Chondrocyte (in vitro differentiated cells): ENCODE measurements around the gene NDST4. TPM values are rescaled to one million over a fixed set of nuclear protein-coding genes. Genes with fewer than 3 reads are reported as not detected.

Source experiments
- DNase-seq: peaks from one replicate; pipeline ENCODE4 v3.0.0; 2021; ENCODE audit warnings: mixed read lengths, low spot score
- H3K27ac Mint-ChIP-seq: one replicate; pipeline ENCODE4 v1.8.0; 2021; ENCODE audit warnings: mild to moderate bottlenecking, moderate library complexity, mixed read lengths; ENCODE audit not compliant: unreplicated experiment
- H3K27me3 Mint-ChIP-seq: 2 replicates; pipeline ENCODE4 v1.8.0; 2021; ENCODE audit warnings: low read depth, mixed read lengths
- H3K36me3 Mint-ChIP-seq: 2 replicates; pipeline ENCODE4 v1.8.0; 2021; ENCODE audit warnings: low read depth, mixed read lengths
- H3K4me1 Mint-ChIP-seq: 2 replicates; pipeline ENCODE4 v1.8.0; 2021; ENCODE audit warnings: low read depth, mild to moderate bottlenecking, mixed read lengths
- H3K4me3 Mint-ChIP-seq: one replicate; pipeline ENCODE4 v1.8.0; 2021; ENCODE audit warnings: mild to moderate bottlenecking, moderate library complexity, mixed read lengths; ENCODE audit not compliant: unreplicated experiment
- H3K9me3 Mint-ChIP-seq: 2 replicates; pipeline ENCODE4 v1.8.0; 2021; ENCODE audit warnings: low read depth, mixed read lengths
- total RNA-seq: library from RNA; stranded (reverse); gene quantifications from 3 replicates; pipeline ENCODE4 v1.2.1, GENCODE V29; 2021
- TF ChIP-seq, protein P1 (sequence below): fragments of 200-600 bp; sonication (generic); IDR thresholded peaks from 2 replicates; pipeline ENCODE4 v1.5.0; 2021; ENCODE audit warnings: antibody characterized with exemption, mild to moderate bottlenecking, moderate library complexity

NDST4 gene
- total RNA-seq, 1 donor from 2014 or later, result not detected

DNA sequence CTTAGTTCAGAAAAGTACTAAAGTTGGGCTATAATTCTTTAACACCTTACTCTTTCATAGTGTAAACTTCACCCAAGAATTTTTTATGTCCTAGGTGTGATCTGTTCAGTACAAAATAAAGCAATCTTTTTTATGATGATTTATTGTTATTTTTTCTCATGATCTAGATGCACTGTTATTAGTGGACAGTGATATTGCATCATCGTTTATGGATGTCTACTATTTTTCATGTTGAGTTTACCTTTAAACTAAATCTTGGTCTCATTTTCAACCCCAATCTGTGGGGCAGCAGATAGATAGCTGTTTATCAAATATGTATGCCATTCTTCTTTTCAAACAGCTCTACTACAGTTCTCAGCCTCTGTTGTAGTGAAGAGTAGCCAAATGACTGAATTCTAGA, 299.5 kb downstream of the NDST4 start:
- no peak for DNase-seq
- peaks cover 7% of the 10 kb centered on the region for H3K9me3 Mint-ChIP-seq
- TF ChIP-seq, protein P1, sequence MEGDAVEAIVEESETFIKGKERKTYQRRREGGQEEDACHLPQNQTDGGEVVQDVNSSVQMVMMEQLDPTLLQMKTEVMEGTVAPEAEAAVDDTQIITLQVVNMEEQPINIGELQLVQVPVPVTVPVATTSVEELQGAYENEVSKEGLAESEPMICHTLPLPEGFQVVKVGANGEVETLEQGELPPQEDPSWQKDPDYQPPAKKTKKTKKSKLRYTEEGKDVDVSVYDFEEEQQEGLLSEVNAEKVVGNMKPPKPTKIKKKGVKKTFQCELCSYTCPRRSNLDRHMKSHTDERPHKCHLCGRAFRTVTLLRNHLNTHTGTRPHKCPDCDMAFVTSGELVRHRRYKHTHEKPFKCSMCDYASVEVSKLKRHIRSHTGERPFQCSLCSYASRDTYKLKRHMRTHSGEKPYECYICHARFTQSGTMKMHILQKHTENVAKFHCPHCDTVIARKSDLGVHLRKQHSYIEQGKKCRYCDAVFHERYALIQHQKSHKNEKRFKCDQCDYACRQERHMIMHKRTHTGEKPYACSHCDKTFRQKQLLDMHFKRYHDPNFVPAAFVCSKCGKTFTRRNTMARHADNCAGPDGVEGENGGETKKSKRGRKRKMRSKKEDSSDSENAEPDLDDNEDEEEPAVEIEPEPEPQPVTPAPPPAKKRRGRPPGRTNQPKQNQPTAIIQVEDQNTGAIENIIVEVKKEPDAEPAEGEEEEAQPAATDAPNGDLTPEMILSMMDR, result no peak
- H3K36me3 Mint-ChIP-seq, result no peaks in the 10 kb centered on the region
- H3K4me1 Mint-ChIP-seq, result peaks cover 11% of the 10 kb centered on the region
- H3K4me3 Mint-ChIP-seq, result no peak overlapping the region
- no peaks in the 10 kb centered on the region for H3K27me3 Mint-ChIP-seq
- H3K27ac Mint-ChIP-seq, result no peak overlapping the region

DNA sequence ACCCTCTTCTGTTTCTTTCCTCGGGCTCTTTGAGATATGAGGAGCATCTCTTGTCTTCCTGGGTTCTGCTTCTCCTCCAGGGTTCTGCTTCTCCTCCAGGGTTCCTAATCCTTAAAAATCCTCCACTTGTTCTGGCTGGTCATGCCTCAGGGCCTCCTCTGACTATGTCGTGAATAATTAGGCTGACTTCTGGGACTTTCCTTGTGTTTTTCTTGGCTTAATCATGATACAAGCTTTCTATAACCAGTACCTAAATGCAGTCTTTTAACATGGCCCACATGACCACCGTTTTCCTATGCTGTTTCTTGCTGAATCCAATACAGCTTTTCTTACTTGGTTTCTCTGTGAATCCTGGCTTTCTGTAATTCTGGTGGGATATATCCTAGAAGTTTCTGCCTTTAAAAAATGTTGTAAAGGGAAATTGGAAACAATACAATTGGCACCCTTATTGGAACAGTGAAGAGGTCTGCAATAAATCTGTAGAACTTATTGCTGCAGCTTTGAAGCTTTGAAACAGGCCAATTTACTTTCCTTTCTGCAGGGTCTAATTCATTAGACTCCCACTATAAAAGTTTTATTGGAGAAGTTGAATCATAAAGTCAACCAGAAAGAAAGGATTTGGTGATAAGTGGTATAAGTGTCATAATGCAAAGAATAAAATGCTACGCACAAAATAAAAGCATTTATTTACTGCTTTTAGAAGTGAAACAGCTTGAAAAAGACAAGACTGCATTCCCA, 301.7 kb downstream of the NDST4 start:
- H3K4me3 Mint-ChIP-seq, result no peak overlapping the region
- TF ChIP-seq, protein P1, result no peak
- H3K9me3 Mint-ChIP-seq, result peaks cover 7% of the 10 kb centered on the region
- DNase-seq, result no peak
- no peaks in the 10 kb centered on the region for H3K27me3 Mint-ChIP-seq
- peaks cover 11% of the 10 kb centered on the region for H3K4me1 Mint-ChIP-seq
- H3K27ac Mint-ChIP-seq, result no peak overlapping the region
- H3K36me3 Mint-ChIP-seq, result no peaks in the 10 kb centered on the region

DNA sequence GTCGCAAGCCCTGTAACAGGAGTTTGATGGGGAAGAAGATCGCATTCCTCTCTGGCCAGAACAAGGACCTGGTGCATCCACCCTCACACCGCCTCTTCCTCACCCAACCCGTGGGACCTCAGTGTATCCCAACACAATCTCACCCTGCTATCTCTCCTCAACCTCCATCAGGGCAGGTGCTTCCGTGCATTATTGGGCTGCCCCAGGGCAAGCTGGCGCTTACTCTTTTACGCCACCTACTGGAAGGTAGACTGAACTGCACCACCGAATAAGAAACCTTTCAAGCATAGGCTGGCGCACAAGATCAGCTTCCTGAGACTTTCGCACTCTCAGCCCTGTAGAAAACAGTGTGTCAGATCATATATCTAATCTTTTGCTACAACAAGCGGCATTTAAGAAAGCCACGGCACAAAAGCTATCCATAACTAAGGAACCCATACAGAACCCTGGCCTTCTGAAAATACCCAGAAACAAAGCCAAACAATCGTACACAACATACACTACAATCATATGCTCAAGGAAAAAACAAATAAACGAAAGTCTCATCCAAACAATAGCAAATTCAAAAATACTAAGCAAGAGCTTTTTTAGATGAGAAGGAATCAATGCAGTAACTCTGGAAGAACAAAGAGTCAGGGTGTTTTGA, 305.5 kb downstream of the NDST4 start:
- peaks cover 7% of the 10 kb centered on the region for H3K9me3 Mint-ChIP-seq
- TF ChIP-seq, protein P1, result peak; percentile 77
- peaks cover 11% of the 10 kb centered on the region for H3K4me1 Mint-ChIP-seq
- no peak overlapping the region for H3K4me3 Mint-ChIP-seq
- H3K36me3 Mint-ChIP-seq, result no peaks in the 10 kb centered on the region
- no peak for DNase-seq
- no peaks in the 10 kb centered on the region for H3K27me3 Mint-ChIP-seq
- H3K27ac Mint-ChIP-seq, result no peak overlapping the region

DNA sequence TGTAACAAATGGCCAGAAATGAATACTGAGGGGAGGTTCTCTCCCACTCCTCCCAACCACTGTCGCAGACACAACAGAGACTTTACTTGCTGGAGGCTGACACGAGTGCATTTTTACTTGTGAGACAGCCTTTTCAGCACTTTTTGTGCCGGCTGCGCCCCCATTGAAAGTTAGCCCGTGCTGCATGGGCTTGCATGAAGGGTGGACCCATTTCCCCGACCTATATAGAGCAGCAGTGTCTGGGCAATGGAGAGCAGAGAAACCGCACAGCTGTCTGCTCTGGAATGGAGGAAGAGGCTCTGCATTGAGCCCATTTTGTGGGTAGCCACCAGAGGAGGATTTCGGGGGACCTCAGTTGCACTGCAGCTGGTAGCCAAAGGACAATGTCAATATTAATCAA, 306.1 kb downstream of the NDST4 start:
- no peak overlapping the region for H3K27ac Mint-ChIP-seq
- no peak for DNase-seq
- TF ChIP-seq, protein P1, result no peak
- H3K27me3 Mint-ChIP-seq, result no peaks in the 10 kb centered on the region
- H3K36me3 Mint-ChIP-seq, result no peaks in the 10 kb centered on the region
- H3K9me3 Mint-ChIP-seq, result peaks cover 7% of the 10 kb centered on the region
- H3K4me3 Mint-ChIP-seq, result no peak overlapping the region
- peaks cover 11% of the 10 kb centered on the region for H3K4me1 Mint-ChIP-seq

DNA sequence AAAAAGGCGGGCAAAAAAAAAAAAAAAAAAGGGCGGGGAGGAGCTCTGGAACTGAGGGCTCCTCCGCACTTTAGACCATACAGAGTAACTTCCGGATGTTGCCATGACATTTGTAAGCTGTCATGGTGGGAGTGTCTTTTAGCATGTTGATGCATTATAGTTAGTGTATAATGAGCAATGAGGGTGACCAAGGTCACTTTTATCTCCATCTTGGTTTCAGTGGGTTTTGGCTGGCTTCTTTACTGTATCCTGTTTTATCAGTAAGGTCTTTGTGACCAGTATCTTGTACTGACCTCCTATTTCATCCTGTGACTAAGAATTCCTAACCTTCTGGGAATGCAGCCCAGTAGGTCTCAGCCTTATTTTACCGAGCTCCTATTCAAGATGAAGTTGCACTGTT, 321.4 kb downstream of the NDST4 start:
- H3K27ac Mint-ChIP-seq, result no peak overlapping the region
- no peaks in the 10 kb centered on the region for H3K4me1 Mint-ChIP-seq
- no peaks in the 10 kb centered on the region for H3K27me3 Mint-ChIP-seq
- no peak for DNase-seq
- no peak overlapping the region for H3K4me3 Mint-ChIP-seq
- TF ChIP-seq, protein P1, result no peak
- H3K36me3 Mint-ChIP-seq, result no peaks in the 10 kb centered on the region
- peaks cover 3% of the 10 kb centered on the region for H3K9me3 Mint-ChIP-seq
